Osteocyte (in vitro differentiated cells): ENCODE measurements around the gene VWA5B1. TPM values are rescaled to one million over a fixed set of nuclear protein-coding genes. Genes with fewer than 3 reads are reported as not detected.

Experiments
- DNase-seq: peaks from one replicate; pipeline ENCODE4 v3.0.0; 2021; ENCODE audit warnings: mixed read lengths; ENCODE audit not compliant: unreplicated experiment; ENCODE audit errors: extremely low spot score
- H3K27ac Mint-ChIP-seq: one replicate; pipeline ENCODE4 v1.8.0; 2021; ENCODE audit warnings: mild to moderate bottlenecking, mixed read lengths; ENCODE audit not compliant: unreplicated experiment
- H3K27me3 Mint-ChIP-seq: one replicate; pipeline ENCODE4 v1.8.0; 2021; ENCODE audit warnings: mixed read lengths; ENCODE audit not compliant: unreplicated experiment
- H3K36me3 Mint-ChIP-seq: one replicate; pipeline ENCODE4 v1.8.0; 2021; ENCODE audit warnings: mixed read lengths; ENCODE audit not compliant: unreplicated experiment
- H3K4me1 Mint-ChIP-seq: one replicate; pipeline ENCODE4 v1.8.0; 2021; ENCODE audit warnings: mixed read lengths; ENCODE audit not compliant: unreplicated experiment
- H3K4me3 Mint-ChIP-seq: one replicate; pipeline ENCODE4 v1.8.0; 2021; ENCODE audit warnings: mild to moderate bottlenecking, moderate library complexity, mixed read lengths; ENCODE audit not compliant: unreplicated experiment
- H3K9me3 Mint-ChIP-seq: one replicate; pipeline ENCODE4 v1.8.0; 2021; ENCODE audit warnings: mixed read lengths; ENCODE audit not compliant: unreplicated experiment
- total RNA-seq: library from RNA; stranded (reverse); gene quantifications from 2 replicates; pipeline ENCODE4 v1.2.1, GENCODE V29; 2021
- TF ChIP-seq, protein P1 (sequence below): fragments of 200-600 bp; sonication (generic); IDR thresholded peaks from 2 replicates; pipeline ENCODE4 v1.5.0; 2021; ENCODE audit warnings: antibody characterized with exemption, mild to moderate bottlenecking, moderate library complexity

Gene VWA5B1
- total RNA-seq, 1 donor from 2014 or later, result not detected

DNA sequence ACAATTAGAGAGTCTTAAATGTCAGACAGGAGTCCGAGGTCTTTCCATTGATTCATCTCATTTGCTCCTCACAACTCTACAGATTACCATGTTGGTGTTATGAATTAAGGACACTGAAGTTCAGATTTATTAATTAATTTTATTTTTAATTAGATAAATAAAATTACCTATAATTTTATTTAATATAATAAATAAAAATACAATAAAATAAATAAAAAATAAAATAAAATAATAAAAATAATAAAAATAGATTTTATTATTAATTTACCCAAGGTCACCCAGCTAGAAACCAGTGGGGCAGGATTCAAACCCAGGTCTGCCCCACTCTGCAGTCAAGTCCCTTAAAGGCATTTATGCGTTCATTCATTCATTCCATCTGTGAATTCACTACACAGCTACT is 72.2 kb downstream of the VWA5B1 start:
- Mint-ChIP-seq H3K27ac (no peak overlapping the region), H3K27me3 (peaks cover 64% of the 10 kb centered on the region), H3K4me1 (peaks cover 14% of the 10 kb centered on the region), H3K4me3 (no peak overlapping the region), H3K36me3 (no peaks in the 10 kb centered on the region), H3K9me3 (no peaks in the 10 kb centered on the region)
- no peak for DNase-seq
- TF ChIP-seq, protein P1, sequence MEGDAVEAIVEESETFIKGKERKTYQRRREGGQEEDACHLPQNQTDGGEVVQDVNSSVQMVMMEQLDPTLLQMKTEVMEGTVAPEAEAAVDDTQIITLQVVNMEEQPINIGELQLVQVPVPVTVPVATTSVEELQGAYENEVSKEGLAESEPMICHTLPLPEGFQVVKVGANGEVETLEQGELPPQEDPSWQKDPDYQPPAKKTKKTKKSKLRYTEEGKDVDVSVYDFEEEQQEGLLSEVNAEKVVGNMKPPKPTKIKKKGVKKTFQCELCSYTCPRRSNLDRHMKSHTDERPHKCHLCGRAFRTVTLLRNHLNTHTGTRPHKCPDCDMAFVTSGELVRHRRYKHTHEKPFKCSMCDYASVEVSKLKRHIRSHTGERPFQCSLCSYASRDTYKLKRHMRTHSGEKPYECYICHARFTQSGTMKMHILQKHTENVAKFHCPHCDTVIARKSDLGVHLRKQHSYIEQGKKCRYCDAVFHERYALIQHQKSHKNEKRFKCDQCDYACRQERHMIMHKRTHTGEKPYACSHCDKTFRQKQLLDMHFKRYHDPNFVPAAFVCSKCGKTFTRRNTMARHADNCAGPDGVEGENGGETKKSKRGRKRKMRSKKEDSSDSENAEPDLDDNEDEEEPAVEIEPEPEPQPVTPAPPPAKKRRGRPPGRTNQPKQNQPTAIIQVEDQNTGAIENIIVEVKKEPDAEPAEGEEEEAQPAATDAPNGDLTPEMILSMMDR, result no peak

DNA sequence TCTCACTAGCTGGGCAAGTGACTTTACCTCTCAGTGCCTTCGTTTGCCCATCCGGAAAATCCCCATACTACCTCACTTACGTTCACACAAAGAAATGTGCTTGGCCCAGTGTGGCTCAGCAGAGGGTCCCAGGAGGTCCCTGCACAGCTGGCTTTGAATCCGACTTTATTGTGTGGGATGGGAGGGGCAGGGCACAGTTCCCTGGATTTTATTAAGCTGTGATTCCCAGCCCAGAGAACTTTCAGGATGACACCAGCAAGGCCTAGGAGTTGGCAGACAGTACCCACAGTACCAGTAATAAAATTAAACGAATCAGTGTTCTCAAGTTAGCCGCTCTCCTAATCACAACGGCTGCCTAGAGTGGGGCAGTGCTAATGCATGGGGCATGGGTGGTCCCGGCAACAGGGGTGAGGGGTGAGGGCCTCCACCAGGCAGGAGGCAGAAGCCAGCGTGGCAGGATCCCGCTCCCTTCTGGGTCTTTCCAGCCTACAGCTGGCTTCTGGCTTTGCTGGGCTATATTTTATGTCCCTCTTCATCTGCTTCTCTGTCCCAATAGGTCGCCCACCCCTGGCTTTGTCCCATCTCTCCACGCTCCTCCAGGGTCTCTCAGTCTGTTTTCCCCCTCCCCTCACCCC is 74.9 kb downstream of the VWA5B1 start:
- TF ChIP-seq, protein P1, result no peak
- H3K4me3 Mint-ChIP-seq, result no peak overlapping the region
- H3K9me3 Mint-ChIP-seq, result no peaks in the 10 kb centered on the region
- H3K27me3 Mint-ChIP-seq, result peaks cover 60% of the 10 kb centered on the region
- DNase-seq, result no peak
- H3K36me3 Mint-ChIP-seq, result no peaks in the 10 kb centered on the region
- peaks cover 4% of the 10 kb centered on the region for H3K4me1 Mint-ChIP-seq
- H3K27ac Mint-ChIP-seq, result no peak overlapping the region

DNA sequence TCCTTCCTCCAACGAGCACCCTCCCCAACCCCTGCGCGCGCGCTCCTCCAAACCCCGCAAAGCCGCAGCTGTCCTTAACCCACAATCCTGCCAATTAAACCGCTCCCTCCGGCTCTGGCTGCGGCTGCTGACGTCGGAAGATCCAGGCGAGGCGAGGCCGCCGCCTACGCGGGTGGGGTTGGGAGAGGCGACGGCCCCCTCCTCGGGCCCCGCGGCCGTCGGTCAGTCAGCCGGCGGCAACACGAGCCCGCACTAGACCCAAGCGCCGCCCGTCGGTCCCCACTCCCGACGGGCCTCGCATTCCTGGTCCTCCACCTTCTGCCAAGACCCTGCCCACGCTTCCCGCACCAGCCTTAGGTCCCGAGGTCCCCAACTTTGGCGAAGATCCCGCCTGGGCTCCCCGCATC is 75.4 kb downstream of the VWA5B1 start:
- TF ChIP-seq, protein P1, result no peak
- DNase-seq, result no peak
- Mint-ChIP-seq H3K36me3 (no peaks in the 10 kb centered on the region), H3K27me3 (peaks cover 59% of the 10 kb centered on the region), H3K4me3 (no peak overlapping the region), H3K4me1 (peaks cover 4% of the 10 kb centered on the region), H3K9me3 (no peaks in the 10 kb centered on the region), H3K27ac (no peak overlapping the region)

DNA sequence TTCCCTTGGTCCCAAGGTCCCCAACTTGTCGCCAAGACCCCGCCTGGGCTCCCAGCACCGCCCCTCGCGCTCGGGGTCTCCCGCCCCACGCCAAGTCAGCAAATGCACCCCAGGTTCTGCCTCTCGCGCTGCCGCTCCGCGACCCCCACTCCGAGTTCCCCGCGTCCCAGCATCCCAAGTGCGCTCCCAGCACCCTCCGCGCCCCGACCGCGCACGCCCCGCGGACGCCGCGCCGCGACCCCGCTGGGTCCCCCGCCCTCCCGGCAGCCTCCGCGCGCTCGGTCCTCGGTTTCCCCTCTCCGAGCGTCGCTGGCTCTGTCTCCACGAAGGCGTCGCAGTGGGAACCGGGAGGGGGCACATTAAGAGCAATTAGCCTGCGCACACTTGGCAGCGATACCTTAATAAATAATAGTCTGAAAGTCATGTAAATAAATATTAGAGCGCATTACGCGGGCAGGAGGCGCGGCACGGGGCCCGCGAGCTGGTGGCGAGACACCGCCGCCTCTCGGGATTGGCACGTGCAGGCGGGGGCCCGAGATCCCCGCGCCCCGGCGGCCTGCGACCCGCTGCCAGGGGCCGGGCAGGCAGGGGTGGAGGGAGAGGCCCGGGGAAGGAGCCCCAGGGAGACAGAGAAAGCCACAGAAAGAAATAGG is 75.9 kb downstream of the VWA5B1 start:
- no peak for DNase-seq
- Mint-ChIP-seq H3K4me1 (peaks cover 4% of the 10 kb centered on the region), H3K4me3 (peak overlapping the region; percentile 40), H3K27ac (no peak overlapping the region), H3K27me3 (peaks cover 59% of the 10 kb centered on the region), H3K9me3 (no peaks in the 10 kb centered on the region), H3K36me3 (no peaks in the 10 kb centered on the region)
- TF ChIP-seq, protein P1, result no peak

DNA sequence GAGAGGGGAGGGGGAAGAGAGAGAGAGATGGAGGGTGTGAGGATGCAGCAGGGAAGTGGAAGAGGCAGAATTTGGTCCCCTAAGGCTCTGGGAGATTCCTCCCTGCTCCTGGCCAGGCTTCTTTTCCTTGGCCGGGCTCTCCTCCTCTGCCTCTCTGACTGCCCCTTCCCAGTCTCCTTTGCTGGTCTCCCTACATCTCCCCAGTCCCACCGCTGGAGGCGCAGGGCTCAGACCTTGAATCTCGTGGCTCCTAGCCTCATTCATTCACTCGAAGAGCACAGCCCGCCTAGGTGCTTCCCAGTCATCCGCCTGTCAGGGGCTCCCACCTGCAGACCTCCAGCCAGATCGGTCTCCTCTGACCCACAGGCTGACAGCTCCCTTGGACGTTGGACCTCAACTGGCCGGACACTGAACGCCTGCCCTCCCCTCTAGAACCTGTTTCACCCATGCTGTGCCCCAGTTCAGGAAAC is 76.5 kb downstream of the VWA5B1 start:
- Mint-ChIP-seq H3K4me3 (peak overlapping the region; percentile 40), H3K27ac (no peak overlapping the region), H3K9me3 (no peaks in the 10 kb centered on the region), H3K4me1 (peaks cover 4% of the 10 kb centered on the region), H3K36me3 (no peaks in the 10 kb centered on the region), H3K27me3 (peaks cover 56% of the 10 kb centered on the region)
- TF ChIP-seq, protein P1, result peak; percentile 55
- DNase-seq, result no peak
